ENCODE measurements around the gene PRKRIP1. TPM values are rescaled to one million over a fixed set of nuclear protein-coding genes. Genes with fewer than 3 reads are reported as not detected.

The PRKRIP1 gene
- total RNA-seq, 1 donor from 2014 or later, result 30.1 TPM

GRCh38 chr7:102421706-102422240 lies 25.6 kb downstream of the PRKRIP1 start:
- Mint-ChIP-seq H3K4me1 (ENCODE audit: unreplicated experiment) (no peaks in the 10 kb centered on the region), H3K27ac (ENCODE audit: unreplicated experiment) (no peak overlapping the region), H3K9me3 (ENCODE audit: unreplicated experiment) (no peaks in the 10 kb centered on the region), H3K4me3 (ENCODE audit: unreplicated experiment) (no peak overlapping the region), H3K27me3 (ENCODE audit: unreplicated experiment) (no peaks in the 10 kb centered on the region), H3K36me3 (ENCODE audit: unreplicated experiment) (peaks cover 48% of the 10 kb centered on the region)
- no peak for DNase-seq (ENCODE audit: extremely low spot score, unreplicated experiment)
- TF ChIP-seq CTCF (IDR thresholded peaks at IDR 0.05), result no peak

GRCh38 chr7:102424129-102424551 lies 28.0 kb downstream of the PRKRIP1 start:
- no peaks in the 10 kb centered on the region for H3K9me3 Mint-ChIP-seq (ENCODE audit: unreplicated experiment)
- H3K36me3 Mint-ChIP-seq (ENCODE audit: unreplicated experiment), result peaks cover 42% of the 10 kb centered on the region
- no peak for TF ChIP-seq CTCF (IDR thresholded peaks at IDR 0.05)
- no peak overlapping the region for H3K4me3 Mint-ChIP-seq (ENCODE audit: unreplicated experiment)
- H3K27ac Mint-ChIP-seq (ENCODE audit: unreplicated experiment), result no peak overlapping the region
- H3K4me1 Mint-ChIP-seq (ENCODE audit: unreplicated experiment), result no peaks in the 10 kb centered on the region
- DNase-seq (ENCODE audit: extremely low spot score, unreplicated experiment), result no peak
- no peaks in the 10 kb centered on the region for H3K27me3 Mint-ChIP-seq (ENCODE audit: unreplicated experiment)

- no peaks in the 10 kb centered on the region for H3K27me3 Mint-ChIP-seq (ENCODE audit: unreplicated experiment)
- no peaks in the 10 kb centered on the region for H3K4me1 Mint-ChIP-seq (ENCODE audit: unreplicated experiment)
- peaks cover 40% of the 10 kb centered on the region for H3K36me3 Mint-ChIP-seq (ENCODE audit: unreplicated experiment)
- H3K27ac Mint-ChIP-seq (ENCODE audit: unreplicated experiment), result no peak overlapping the region
- H3K4me3 Mint-ChIP-seq (ENCODE audit: unreplicated experiment), result no peak overlapping the region
- TF ChIP-seq CTCF (IDR thresholded peaks at IDR 0.05), result no peak
- DNase-seq (ENCODE audit: extremely low spot score, unreplicated experiment), result no peak
- no peaks in the 10 kb centered on the region for H3K9me3 Mint-ChIP-seq (ENCODE audit: unreplicated experiment)
These were observed 28.6 kb downstream of the PRKRIP1 start for GRCh38 chr7:102424787-102425218.

- DNase-seq (ENCODE audit: extremely low spot score, unreplicated experiment), result no peak
- Mint-ChIP-seq H3K27me3 (ENCODE audit: unreplicated experiment) (no peaks in the 10 kb centered on the region), H3K4me1 (ENCODE audit: unreplicated experiment) (peaks cover 3% of the 10 kb centered on the region), H3K27ac (ENCODE audit: unreplicated experiment) (peak overlapping the region; percentile 60), H3K9me3 (ENCODE audit: unreplicated experiment) (no peaks in the 10 kb centered on the region), H3K4me3 (ENCODE audit: unreplicated experiment) (no peak overlapping the region), H3K36me3 (ENCODE audit: unreplicated experiment) (peaks cover 34% of the 10 kb centered on the region)
- no peak for TF ChIP-seq CTCF (IDR thresholded peaks at IDR 0.05)
These were observed 29.6 kb downstream of the PRKRIP1 start for GRCh38 chr7:102425639-102426267.

GRCh38 chr7:102426268-102427018 lies 30.3 kb downstream of the PRKRIP1 start:
- Mint-ChIP-seq H3K36me3 (ENCODE audit: unreplicated experiment) (peaks cover 29% of the 10 kb centered on the region), H3K4me1 (ENCODE audit: unreplicated experiment) (peaks cover 4% of the 10 kb centered on the region), H3K27me3 (ENCODE audit: unreplicated experiment) (no peaks in the 10 kb centered on the region), H3K27ac (ENCODE audit: unreplicated experiment) (peak overlapping the region; percentile 60), H3K9me3 (ENCODE audit: unreplicated experiment) (no peaks in the 10 kb centered on the region), H3K4me3 (ENCODE audit: unreplicated experiment) (no peak overlapping the region)
- no peak for DNase-seq (ENCODE audit: extremely low spot score, unreplicated experiment)
- TF ChIP-seq CTCF (IDR thresholded peaks at IDR 0.05), result no peak

All from osteocyte (in vitro differentiated cells).